DMS79 (cell line): Measurements from ENCODE around the gene MUC21.
"Not testable (repeated sequence)": the region's sequence is repeated elsewhere in the genome, so short reads cannot be mapped to it uniquely, and the experiment has no call there.

Experiments used
- DNase-seq: peaks from one replicate; lab custom pipeline; 2025; lab: John Stamatoyannopoulos, UW

Gene MUC21

GRCh38 chr6:31008165-31008564 lies 24.6 kb downstream of the MUC21 start:
- no peak for DNase-seq

GRCh38 chr6:31009731-31010130 lies 26.2 kb downstream of the MUC21 start:
- no peak for DNase-seq

GRCh38 chr6:31010393-31011060 lies 27.0 kb downstream of the MUC21 start, which contains the start of gene MUC22:
TSS of gene MUC22 (plus strand) at chr6:31010474. CDS start at chr6:31010707, 233 bp downstream.
- no peak for DNase-seq

DNA sequence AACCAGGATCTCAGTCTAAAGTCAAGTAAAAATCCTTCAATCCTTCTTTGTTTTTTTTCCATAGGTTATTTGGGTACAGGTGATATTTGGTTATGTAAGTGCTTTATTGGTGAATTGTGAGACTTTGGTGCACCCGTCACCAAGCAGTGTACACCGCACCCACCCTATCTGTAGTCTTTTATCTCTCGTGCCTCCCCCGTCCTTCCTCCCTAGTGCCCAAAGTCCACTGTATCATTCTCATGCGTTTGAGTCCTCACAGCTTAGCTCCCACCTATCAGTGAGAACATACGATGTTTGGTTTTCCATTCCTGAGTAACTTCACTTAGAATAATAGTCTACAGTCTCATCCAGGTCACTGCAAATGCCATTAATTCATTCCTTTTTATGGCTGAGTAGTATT lies 27.6 kb downstream of the MUC21 start:
- no peak for DNase-seq

DNA sequence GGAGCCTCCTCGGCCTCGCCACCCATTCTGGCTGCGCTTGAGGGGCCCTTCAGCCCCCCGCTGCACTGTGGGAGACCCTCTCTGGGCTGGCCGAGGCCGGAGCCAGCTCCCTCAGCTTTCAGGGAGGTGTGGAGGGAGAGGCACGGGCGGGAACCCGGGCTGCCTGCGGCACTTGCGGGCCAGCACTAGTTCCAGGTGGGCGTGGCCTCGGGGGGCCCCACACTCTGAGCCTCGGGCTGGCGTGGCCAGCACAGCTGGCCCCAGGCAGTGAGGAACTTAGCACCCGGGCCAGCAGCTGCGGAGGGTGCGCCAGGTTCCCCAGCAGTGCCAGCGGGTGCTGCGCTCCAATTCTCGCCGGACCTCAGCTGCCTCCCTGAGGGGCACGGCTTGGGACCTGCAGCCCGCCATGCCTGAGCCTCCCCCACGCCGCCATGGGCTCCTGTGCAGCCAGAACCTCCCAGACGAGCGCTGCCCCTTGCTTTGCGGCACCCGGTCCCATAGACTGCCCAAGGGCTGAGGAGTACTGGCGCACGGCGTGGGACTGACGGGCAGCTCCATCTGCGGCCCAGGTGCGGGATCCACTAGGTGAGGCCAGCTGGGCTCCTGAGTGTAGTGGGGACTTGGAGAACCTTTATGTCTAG lies 33.3 kb downstream of the MUC21 start:
- DNase-seq = no peak

DNA sequence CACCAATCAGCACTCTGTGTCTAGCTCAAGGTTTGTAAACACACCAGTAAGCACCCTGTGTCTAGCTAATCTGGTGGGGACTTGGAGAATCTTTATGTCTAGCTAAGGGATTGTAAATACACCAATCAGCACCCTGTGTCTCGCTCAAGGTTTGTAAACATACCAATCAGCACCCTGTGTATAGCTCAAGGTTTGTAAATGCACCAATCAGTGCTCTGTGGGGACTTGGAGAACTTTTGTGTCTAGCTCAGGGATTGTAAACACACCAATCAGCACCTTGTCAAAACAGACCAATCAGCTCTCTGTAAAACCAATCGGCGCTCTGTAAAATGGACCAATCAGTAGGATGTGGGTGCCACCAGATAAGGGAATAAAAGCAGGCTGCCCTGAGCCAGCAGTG lies 33.9 kb downstream of the MUC21 start:
- DNase-seq = not testable (repeated sequence)

GRCh38 chr6:31020057-31020456 lies 36.5 kb downstream of the MUC21 start:
- no peak for DNase-seq

DNA sequence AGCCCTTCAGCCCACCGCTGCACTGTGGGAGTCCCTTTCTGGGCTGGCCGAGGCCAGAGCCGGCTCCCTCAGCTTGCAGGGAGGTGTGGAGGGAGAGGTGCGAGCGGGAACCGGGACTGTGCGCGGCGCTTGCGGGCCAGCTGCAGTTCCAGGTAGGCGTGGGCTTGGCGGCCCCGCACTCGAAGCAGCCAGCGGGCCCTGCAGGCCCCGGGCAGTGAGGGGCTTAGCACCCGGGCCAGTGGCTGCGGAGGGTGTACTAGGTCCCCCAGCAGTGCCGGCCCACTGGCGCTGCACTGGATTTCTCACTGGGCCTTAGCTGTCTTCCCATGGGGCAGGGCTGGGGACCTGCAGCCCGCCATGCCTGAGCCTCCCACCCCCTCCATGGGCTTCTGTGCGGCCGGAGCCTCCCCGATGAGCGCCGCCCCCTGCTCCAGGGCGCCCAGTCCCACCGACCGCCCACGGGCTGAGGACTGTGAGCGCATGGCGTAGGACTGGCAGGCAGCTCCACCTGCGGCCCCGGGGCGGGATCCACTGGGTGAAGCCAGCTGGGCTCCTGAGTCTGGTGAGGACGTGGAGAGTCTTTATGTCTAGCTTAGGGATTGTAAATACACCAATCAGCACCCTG lies 37.2 kb downstream of the MUC21 start:
- peak; percentile 5 for DNase-seq

DNA sequence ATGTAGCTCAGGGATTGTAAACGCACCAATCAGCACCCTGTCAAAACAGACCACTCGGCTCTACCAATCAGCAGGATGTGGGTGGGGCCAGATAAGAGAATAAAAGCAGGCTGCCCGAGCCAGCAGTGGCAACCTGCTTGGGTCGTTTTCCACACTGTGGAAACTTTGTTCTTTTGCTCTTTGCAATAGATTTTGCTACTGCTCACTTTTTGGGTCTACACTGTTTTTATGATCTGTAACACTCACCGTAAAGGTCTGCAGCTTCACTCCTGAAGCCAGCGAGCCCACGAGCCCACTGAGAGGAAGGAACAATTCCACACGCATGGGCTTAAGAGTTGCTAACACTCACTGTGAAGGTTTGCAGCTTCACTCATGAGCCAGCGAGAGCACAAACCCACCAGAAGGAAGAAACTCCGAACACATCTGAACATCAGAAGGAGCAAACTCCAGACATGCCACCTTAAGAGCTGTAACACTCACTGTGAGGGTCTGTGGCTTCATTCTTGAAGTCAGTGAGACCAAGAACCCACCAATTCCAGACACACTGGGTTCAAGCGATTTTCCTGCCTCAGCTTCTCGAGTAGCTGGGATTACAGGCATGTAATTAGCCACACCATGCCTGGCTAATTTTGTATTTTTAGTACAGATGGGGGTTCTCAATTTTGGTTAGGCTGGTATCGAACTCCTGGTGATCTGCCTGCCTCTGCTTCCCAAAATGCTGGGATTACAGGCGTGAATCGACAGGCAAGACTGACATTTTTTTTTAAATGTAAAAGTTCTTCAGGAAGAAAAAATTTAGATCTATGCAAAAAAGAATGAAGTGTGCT lies 38.4 kb downstream of the MUC21 start:
- DNase-seq = not testable (repeated sequence)

DNA sequence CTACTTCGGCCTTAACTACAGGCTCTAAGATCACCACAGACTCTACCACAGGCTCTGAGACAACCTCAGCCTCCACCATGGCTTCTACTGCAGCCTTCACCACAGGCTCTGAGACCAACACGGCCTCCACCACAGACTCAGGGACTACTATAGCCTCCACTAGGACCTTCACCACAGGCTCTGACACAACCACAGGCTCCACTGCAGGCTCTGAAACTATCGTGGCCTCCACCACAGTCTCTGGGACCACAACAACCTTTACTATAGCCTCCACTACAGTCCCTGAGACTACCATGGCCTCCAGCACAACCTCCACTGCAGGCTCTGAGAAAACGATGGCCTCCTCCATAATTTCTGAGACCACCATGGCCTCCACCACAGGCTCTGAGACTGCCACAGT lies 42.1 kb downstream of the MUC21 start:
- no peak for DNase-seq

- DNase-seq = no peak
Measured at GRCh38 chr6:31031095-31031494, 47.6 kb downstream of the MUC21 start.

DNA sequence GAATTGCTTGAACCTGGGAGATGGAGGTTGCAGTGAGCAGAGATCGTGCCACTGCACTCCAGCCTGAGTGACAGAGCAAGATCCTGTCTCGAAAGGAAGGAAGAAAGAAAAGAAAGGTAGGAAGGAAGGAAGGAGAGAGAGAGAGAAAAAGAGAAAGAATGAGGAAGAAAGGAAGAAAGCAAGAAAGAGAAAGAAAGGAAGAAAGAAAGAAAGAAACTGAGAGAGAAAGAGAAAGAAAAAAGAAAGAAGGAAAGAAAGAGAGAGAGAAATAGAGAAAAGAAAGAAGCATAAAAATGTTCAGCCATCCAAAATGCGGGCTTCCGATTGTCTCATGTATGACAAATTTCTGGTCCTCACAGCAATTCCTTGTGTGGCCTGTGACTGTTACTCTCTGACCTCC lies 49.6 kb downstream of the MUC21 start:
- DNase-seq = no peak

- no peak for DNase-seq
Measured at GRCh38 chr6:31035862-31036497, 52.5 kb downstream of the MUC21 start.

GRCh38 chr6:31037169-31037568 lies 53.7 kb downstream of the MUC21 start:
- DNase-seq = no peak

GRCh38 chr6:31037682-31038081 lies 54.2 kb downstream of the MUC21 start:
- DNase-seq = no peak

- DNase-seq = no peak
Measured at GRCh38 chr6:31038559-31038958, 55.0 kb downstream of the MUC21 start.
